ENCODE measurements around the gene IDH1.

DNA sequence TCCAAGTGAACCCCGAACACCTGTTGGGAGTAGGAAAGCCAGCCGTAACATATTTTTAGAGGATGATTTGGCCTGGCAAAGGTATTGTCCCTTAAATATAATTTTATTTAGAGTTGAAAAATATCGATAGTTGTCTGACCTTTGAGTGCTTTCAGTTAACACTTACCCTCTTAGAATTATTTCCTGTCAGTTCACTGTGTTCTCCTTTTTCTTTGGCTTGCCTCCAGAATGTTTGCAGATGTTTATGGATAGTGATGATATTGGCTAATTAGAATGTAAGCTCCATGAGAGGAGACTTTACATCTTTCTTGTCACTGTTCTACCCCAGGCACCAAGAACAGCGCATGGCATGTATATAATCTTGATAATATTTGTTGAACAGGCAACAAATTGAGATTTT, 31.0 kb upstream of the IDH1 start:
- TF ChIP-seq, protein P1, sequence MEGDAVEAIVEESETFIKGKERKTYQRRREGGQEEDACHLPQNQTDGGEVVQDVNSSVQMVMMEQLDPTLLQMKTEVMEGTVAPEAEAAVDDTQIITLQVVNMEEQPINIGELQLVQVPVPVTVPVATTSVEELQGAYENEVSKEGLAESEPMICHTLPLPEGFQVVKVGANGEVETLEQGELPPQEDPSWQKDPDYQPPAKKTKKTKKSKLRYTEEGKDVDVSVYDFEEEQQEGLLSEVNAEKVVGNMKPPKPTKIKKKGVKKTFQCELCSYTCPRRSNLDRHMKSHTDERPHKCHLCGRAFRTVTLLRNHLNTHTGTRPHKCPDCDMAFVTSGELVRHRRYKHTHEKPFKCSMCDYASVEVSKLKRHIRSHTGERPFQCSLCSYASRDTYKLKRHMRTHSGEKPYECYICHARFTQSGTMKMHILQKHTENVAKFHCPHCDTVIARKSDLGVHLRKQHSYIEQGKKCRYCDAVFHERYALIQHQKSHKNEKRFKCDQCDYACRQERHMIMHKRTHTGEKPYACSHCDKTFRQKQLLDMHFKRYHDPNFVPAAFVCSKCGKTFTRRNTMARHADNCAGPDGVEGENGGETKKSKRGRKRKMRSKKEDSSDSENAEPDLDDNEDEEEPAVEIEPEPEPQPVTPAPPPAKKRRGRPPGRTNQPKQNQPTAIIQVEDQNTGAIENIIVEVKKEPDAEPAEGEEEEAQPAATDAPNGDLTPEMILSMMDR (conservative IDR thresholded peaks at IDR 0.05; ENCODE audit: low read depth, low read length) = no peak
- TF ChIP-seq CHD1 (IDR thresholded peaks at IDR 0.05; ENCODE audit: low read depth, low read length) (no peak), NFE2L2 (IDR thresholded peaks at IDR 0.05; ENCODE audit: low read depth, low read length) (no peak), MXI1 (IDR thresholded peaks at IDR 0.05; ENCODE audit: borderline replicate concordance, low read depth, low read length) (no peak), POLR2A (IDR thresholded peaks at IDR 0.05; ENCODE audit: low read depth, low read length) (no peak), BHLHE40 (IDR thresholded peaks at IDR 0.05; ENCODE audit: low read depth, low read length) (no peak)

Data from IMR-90 (cell line).